GM15510 (cell line): ENCODE data around the gene GRIPAP1.

Experiments used
- POLR2A ChIP-seq: IDR thresholded peaks from 3 replicates; pipeline ENCODE4 v1.6.1; 2011; ENCODE audit warnings: borderline replicate concordance; ENCODE audit not compliant: insufficient read length; ENCODE audit errors: extremely low read depth

Gene GRIPAP1

GRCh38 chrX:48945517-48946348 lies 56.3 kb downstream of the GRIPAP1 start:
- TF ChIP-seq POLR2A = no peak

GRCh38 chrX:48942895-48943294 lies 59.2 kb downstream of the GRIPAP1 start:
- TF ChIP-seq POLR2A = no peak

- TF ChIP-seq POLR2A = no peak
Measured at GRCh38 chrX:48940404-48940955, 61.6 kb downstream of the GRIPAP1 start.

GRCh38 chrX:48939524-48940228 lies 62.4 kb downstream of the GRIPAP1 start:
- no peak for TF ChIP-seq POLR2A

- no peak for TF ChIP-seq POLR2A
Measured at GRCh38 chrX:48938721-48939425, 63.2 kb downstream of the GRIPAP1 start.

- no peak for TF ChIP-seq POLR2A
Measured at GRCh38 chrX:48937054-48937907, 64.8 kb downstream of the GRIPAP1 start.

- no peak for TF ChIP-seq POLR2A
Measured at GRCh38 chrX:48936429-48937053, 65.5 kb downstream of the GRIPAP1 start.

- TF ChIP-seq POLR2A = no peak
Measured at GRCh38 chrX:48935301-48935670, 66.8 kb downstream of the GRIPAP1 start.

GRCh38 chrX:48934581-48935300 lies 67.3 kb downstream of the GRIPAP1 start:
- TF ChIP-seq POLR2A = no peak

GRCh38 chrX:48933757-48934156 lies 68.3 kb downstream of the GRIPAP1 start:
- no peak for TF ChIP-seq POLR2A

- TF ChIP-seq POLR2A = no peak
Measured at GRCh38 chrX:48927736-48928382, 74.2 kb downstream of the GRIPAP1 start.

- TF ChIP-seq POLR2A = no peak
Measured at GRCh38 chrX:48927123-48927522, 74.9 kb downstream of the GRIPAP1 start.

GRCh38 chrX:48924270-48924669 lies 77.8 kb downstream of the GRIPAP1 start:
- TF ChIP-seq POLR2A = no peak
